Pulmonary artery endothelial cell (primary cell): ENCODE measurements around the gene FANCC. TPM values are rescaled to one million over a fixed set of nuclear protein-coding genes. Genes with fewer than 3 reads are reported as not detected.
"Not testable (repeated sequence)": the region's sequence is repeated elsewhere in the genome, so short reads cannot be mapped to it uniquely, and the experiment has no call there.

Experiments
- DNase-seq: peaks from one replicate; pipeline ENCODE4 v3.0.0-alpha.2; 2011; ENCODE audit warnings: low read depth, low spot score
- total RNA-seq: library from RNA; depleted of rRNA; stranded (reverse); fragments of >200 nt; gene quantifications from 2 replicates; pipeline ENCODE4 v1.2.3, GENCODE V29; 2014

The FANCC gene
- total RNA-seq, 1 donor from 2014 or later = 5.1 TPM

DNA sequence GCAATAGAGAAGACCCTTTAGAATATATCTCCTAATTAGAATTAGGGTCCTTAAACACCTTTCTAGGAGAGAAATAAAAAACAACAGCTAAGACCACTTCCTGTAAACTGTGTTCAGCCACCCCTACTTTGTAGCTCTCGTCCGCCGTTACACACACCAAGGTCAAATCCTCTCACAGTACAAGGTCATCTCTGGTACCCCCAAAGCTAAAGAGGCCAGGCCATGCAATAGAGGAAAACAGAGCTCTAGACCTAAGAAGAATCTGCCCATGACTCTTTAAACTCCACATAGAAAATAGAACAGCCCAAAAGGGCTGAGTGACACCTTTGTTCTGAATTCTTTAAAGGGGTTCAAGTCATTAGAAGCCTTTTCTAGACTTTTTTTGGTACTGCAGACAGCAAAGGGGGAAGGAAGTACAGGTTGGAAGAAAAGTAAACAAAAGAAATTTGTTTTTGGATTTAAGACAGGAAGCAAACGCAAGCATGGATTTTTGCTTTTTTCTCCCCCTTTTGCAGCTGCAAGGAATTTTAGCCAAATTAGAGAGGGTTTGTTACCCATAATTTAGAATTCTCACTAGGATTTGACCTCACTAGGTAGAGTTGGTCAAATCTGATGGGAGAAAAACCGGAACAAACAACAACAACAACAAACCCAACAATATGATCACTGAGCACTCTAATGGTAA, 13.4 kb upstream of the FANCC start:
- DNase-seq = no peak

DNA sequence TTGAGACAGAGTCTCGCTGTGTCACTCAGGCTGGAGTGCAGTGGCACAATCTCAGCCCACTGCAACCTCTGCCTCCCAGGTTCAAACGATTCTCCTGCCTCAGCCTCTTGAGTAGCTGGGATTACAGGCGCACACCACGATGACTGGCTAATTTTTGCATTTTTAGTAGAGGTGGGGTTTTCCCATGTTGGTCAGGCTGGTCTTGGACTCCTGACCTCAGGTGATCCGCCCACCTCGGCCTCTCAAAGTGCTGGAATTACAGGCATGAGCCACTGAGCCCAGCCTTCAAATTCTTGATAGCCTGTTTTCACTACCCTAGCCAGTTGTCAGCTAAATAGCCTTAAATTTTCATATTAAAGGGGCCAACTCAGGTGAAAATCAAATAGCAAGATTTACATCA, 11.6 kb upstream of the FANCC start:
- DNase-seq = not testable (repeated sequence)

- DNase-seq = no peak
These were observed 9.8 kb upstream of the FANCC start for GRCh38 chr9:95327239-95327865.

GRCh38 chr9:95325221-95325620, 7.7 kb upstream of the FANCC start:
- DNase-seq = no peak

DNA sequence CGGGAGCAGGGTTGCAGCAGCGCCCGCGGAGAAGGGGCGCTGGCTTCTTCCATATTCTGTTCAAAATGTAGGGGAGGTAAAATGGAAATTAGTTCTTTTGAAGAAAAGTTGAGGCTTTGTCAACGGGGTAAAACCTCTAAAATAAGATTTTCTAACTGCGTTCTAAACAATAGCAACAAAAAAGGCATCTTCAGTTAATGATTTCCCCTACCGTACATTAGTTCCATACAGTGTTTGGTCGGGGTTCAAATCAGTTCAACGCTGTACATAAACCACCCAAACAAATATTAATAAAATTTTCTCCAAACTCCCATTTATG, 343 bp upstream of the FANCC start:
- no peak for DNase-seq

DNA sequence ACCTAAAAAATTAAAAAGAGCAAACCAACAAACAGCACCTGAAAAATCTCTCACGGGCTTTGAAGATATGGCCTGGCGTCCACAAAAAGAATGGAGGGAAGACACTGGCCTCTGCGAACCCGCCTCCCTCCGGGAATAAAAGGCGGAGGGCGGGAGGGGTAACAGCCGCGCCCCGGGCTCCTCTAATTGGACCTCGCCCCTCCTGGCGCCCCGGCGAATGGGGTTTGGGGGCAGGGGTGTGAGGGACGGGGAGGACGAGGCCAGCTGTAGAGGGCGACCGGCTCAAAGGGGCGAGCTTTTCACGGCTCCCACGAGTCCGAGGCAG, 753 bp downstream of the FANCC start:
- DNase-seq = no peak

GRCh38 chr9:95316274-95316673, 1.2 kb downstream of the FANCC start:
- DNase-seq = no peak

- no peak for DNase-seq
These were observed 2.3 kb downstream of the FANCC start for GRCh38 chr9:95315108-95315746.

- DNase-seq = peak; percentile 5
These were observed 4.5 kb downstream of the FANCC start for GRCh38 chr9:95313010-95313498.

- no peak for DNase-seq
These were observed 5.5 kb downstream of the FANCC start for GRCh38 chr9:95311961-95312360.

DNA sequence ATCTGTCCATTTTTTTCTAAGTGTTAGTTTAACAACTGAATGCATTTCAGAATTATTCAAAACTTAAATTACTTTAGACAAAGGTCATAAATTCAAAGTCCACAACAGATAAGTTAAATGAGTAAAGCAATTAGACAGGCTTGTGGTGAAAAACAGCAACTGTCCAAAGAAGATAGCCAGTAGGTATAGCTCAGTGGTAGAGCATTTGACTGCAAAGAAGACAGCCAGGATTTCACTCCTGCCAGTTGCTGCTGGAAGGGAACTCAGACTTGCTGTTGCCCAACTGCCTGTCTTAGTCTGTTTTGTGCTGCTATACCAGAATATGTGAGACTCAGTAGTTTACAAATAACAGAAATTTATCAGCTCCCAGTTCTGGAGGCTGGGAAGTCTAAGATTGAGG, 10.0 kb downstream of the FANCC start:
- DNase-seq = no peak

DNA sequence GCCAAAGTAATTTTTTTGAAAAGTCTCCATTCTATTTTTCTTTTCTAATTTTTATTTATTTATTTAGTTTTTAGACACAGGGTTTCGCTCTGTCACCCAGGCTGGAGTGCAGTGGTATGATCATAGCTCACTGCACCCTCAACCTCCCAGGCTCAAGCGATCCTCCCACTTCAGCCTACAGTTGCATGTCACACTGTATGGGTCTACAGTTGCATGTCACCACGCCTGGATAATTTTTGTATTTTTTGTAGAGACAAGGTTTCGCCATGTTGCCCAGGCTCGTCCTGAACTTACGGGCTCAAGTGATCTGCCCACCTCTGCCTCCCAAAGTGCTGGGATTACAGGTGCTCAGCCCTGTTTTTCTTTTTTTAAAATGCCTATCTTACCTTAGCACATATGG, 10.7 kb downstream of the FANCC start:
- DNase-seq = no peak

DNA sequence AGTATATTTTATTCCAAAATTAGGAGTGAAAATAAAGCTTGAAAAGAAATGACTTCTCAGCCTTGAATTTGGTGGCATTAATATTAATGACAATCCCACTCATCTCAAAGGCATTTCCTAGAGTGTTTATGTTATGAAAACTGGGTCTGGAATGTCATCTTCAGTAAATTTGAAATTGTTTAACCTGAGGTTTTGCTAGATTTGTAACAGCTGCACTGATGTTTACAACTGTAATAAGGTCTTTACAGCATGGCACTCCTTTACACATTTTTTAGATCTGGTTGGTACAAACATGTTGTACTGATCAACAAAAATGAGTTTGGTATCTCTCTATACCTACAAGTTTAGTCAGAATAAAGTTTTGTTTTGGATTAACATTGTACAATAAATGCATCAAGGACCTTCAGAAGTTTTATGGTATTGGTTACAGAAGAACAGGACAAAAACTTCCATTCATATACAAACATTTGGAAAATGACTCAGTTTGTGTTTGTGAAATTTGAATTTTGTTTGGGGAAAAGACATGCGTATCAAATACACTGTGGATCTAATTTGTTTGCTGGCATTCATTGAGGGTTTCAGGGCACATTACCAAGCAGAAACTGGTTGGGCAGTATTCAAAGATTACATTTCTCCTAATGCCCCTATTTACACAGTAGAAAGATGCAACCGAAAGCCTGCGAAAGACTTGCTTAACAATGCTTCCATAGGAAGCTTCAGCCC, 11.6 kb downstream of the FANCC start:
- DNase-seq = no peak

- no peak for DNase-seq
These were observed 15.0 kb downstream of the FANCC start for GRCh38 chr9:95302479-95302878.

DNA sequence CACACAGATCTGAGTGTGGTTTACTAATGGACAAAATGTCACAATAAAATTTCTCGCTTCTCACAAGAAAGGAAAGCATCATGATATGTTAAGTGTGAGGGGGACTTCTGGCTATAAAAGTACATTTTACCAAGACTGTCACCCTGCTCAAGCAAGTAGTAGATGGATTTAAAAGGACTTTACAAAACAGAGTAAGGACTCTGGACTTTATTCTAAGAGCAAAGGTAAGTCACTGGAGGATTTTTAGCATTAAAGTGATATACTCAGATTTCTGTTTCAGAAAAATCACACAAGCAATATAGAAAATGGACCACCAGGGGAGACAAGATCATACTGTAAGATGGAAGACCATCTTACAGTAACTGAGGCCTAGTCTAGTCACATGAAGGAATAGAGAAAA, 19.7 kb downstream of the FANCC start:
- no peak for DNase-seq

DNA sequence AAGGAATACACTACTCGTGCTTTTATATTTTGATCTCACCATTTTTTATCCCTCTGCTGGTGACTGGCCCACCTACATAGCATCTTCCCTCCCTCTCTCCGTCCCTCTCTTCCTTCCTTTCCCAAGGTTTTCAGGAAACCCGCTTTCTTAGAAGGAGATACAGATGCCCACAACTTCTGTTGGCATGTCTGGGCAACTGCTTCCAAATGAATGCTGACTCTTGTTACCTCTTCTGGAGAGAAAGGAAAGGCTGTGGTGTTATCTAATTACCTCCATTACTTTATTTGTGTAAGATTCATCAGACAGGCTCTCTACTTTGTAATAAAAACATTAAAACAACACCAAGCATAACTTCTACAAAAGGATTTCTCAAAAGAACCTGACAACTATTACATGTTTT, 20.2 kb downstream of the FANCC start:
- no peak for DNase-seq

GRCh38 chr9:95296761-95297160, 20.7 kb downstream of the FANCC start:
- no peak for DNase-seq

GRCh38 chr9:95293296-95293695, 24.2 kb downstream of the FANCC start:
- DNase-seq = not testable (repeated sequence)

DNA sequence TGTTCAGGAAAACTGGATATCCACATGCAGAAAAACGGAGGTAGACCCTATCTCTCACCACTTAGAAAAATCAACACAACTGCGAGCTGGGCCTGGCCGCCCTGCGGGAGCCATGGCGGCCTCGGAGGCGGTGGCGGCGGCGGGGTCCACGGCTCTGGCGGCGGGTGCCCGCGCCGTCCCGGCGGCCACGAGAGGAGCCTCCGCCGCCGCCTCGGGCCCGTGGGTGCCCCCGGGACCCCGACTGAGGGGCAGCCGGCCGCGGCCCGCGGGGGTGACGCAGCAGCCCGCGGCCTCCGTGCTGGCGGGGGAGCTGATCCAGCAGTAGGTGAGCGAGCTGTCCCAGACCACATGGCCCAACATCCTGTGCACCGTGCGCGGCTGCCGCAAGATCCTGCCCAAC, 25.3 kb downstream of the FANCC start:
- DNase-seq = no peak

GRCh38 chr9:95286151-95286550, 31.4 kb downstream of the FANCC start:
- no peak for DNase-seq

DNA sequence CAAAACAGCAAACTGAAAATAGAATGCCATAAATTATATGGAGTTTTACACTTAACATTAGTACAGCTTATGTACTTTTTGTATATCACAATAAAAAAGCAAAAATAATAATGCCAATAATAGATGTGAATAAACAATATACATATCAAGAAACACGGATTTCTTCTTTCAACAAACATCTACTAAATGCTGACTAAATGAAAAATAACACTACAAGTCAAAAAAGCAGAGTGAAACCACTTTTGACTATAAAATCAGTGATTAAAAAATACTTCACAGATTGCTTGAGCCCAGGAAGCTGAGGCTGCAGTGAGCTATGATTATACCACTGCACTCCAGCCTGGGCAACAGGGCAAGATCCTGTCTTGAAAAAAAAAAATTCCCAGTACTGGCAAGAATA, 32.2 kb downstream of the FANCC start:
- no peak for DNase-seq
